A549 (cell line): Measurements from ENCODE around the gene ZNF576. TPM values are rescaled to one million over a fixed set of nuclear protein-coding genes. Genes with fewer than 3 reads are reported as not detected.

Experiments used
- ATAC-seq, 2 experiments: fragments of 200-7000 bp in 1 of 2; fragments of >200 bp in 1 of 2; cut with Nextera tagmentation in 1 of 2; cut with Tn5 transposase in 1 of 2; 3 replicates each; pipeline versions ENCODE4 v1.8.0 to v1.9.1; 2018 to 2020; ENCODE audit warnings: mild to moderate bottlenecking in 1 of 2, moderate library complexity in 1 of 2
- CTCF ChIA-PET: fragments of 300-600 bp; sonication (Branson Sonifier 250); formaldehyde crosslinking; extraction: SDS; loops from one replicate; lab custom pipeline; 2021; ENCODE audit warnings: antibody characterized with exemption, inconsistent platforms; lab: Yijun Ruan, JAX
- POLR2A ChIA-PET: fragments of 350-600 bp; formaldehyde crosslinking; extraction: SDS; loops from one replicate; lab custom pipeline; 2021; ENCODE audit warnings: antibody characterized with exemption, inconsistent platforms; lab: Yijun Ruan, JAX
- DNase-seq, 2 experiments: peaks; one replicate each; pipeline versions ENCODE4 v3.0.0 to v3.0.0-alpha.2; 2011 to 2016; ENCODE audit warnings: low read depth in 1 of 2, low spot score in 1 of 2
- FAIRE-seq: peaks from 2 replicates; lab custom pipeline; 2011; peaks lifted over from hg19 to GRCh38; lab: Jason Lieb, UNC
- H3K27ac ChIP-seq, 2 experiments: fragments of >200 bp; sonication (Bioruptor Twin); formaldehyde crosslinking; 3 replicates each; pipeline ENCODE4 v1.5.1; 2016 to 2017
- H3K4me1 ChIP-seq: fragments of >200 bp; sonication (Bioruptor Twin); formaldehyde crosslinking; 3 replicates; pipeline ENCODE4 v1.6.1; 2016
- H3K4me2 ChIP-seq: fragments of >200 bp; sonication (Bioruptor Twin); formaldehyde crosslinking; 3 replicates; pipeline ENCODE4 v1.6.1; 2016
- H3K4me3 ChIP-seq: fragments of >200 bp; sonication (Bioruptor Twin); formaldehyde crosslinking; 3 replicates; pipeline ENCODE4 v1.5.1; 2016
- H3K9me3 ChIP-seq: fragments of >200 bp; sonication (Bioruptor Twin); formaldehyde crosslinking; 3 replicates; pipeline ENCODE4 v1.6.1; 2016
- BHLHE40 ChIP-seq: IDR thresholded peaks from 2 replicates; pipeline ENCODE4 v1.6.1; 2012; ENCODE audit warnings: low read depth, low read length, inconsistent platforms
- CBX2 ChIP-seq: fragments of 200-600 bp; sonication (generic); IDR thresholded peaks from 2 replicates; pipeline ENCODE4 v1.6.1; 2016; ENCODE audit warnings: low read depth, mild to moderate bottlenecking, borderline replicate concordance
- CBX8 ChIP-seq: fragments of 200-600 bp; sonication (generic); IDR thresholded peaks from 2 replicates; pipeline ENCODE4 v1.6.1; 2016
- CHD4 ChIP-seq: fragments of 200-600 bp; sonication (generic); IDR thresholded peaks from 2 replicates; pipeline ENCODE4 v1.6.1; 2016; ENCODE audit warnings: antibody characterized with exemption, mild to moderate bottlenecking, borderline replicate concordance
- EHF ChIP-seq: fragments of 250-450 bp; sonication (Bioruptor Pico); IDR thresholded peaks from 2 replicates; pipeline ENCODE4 v1.5.0; 2020; ENCODE audit warnings: mild to moderate bottlenecking
- EHMT2 ChIP-seq: fragments of 200-600 bp; sonication (generic); IDR thresholded peaks from 2 replicates; pipeline ENCODE4 v1.6.1; 2016; ENCODE audit warnings: antibody characterized with exemption, low read depth, mild to moderate bottlenecking, moderate library complexity
- EP300 ChIP-seq, 2 experiments: fragments of >200 bp; sonication (Bioruptor Twin); formaldehyde crosslinking; IDR thresholded peaks; 2 replicates in 1 of 2; 3 replicates in 1 of 2; pipeline ENCODE4 v1.6.1; 2016 to 2017
- FOSB ChIP-seq: fragments of 250-450 bp; sonication (Bioruptor Pico); IDR thresholded peaks from 2 replicates; pipeline ENCODE4 v1.5.0; 2020; ENCODE audit warnings: mild to moderate bottlenecking, moderate library complexity
- FOSL2 ChIP-seq, 2 experiments: fragments of 450-650 bp in 1 of 2; fragments of >200 bp in 1 of 2; sonication (Bioruptor Twin) in 1 of 2; formaldehyde crosslinking; IDR thresholded peaks; 2 replicates each; pipeline versions ENCODE4 v1.5.0 to v1.6.1; 2016 to 2020; ENCODE audit warnings: mild to moderate bottlenecking in 1 of 2, moderate library complexity in 1 of 2
- GATA3 ChIP-seq: IDR thresholded peaks from 2 replicates; pipeline ENCODE4 v1.6.1; 2012; ENCODE audit warnings: borderline replicate concordance
- HOXA7 ChIP-seq: fragments of 250-450 bp; sonication (Bioruptor Pico); IDR thresholded peaks from 2 replicates; pipeline ENCODE4 v1.5.0; 2020; ENCODE audit warnings: mild to moderate bottlenecking, moderate library complexity
- HOXB13 ChIP-seq: fragments of 250-450 bp; sonication (Bioruptor Pico); IDR thresholded peaks from 2 replicates; pipeline ENCODE4 v1.5.0; 2020; ENCODE audit warnings: low read depth, mild to moderate bottlenecking, moderate library complexity
- KDM1A ChIP-seq: fragments of 200-600 bp; sonication (generic); IDR thresholded peaks from 2 replicates; pipeline ENCODE4 v1.6.1; 2016; ENCODE audit warnings: low read depth, mild to moderate bottlenecking
- KDM5A ChIP-seq: fragments of 200-600 bp; sonication (generic); IDR thresholded peaks from 2 replicates; pipeline ENCODE4 v1.6.1; 2016; ENCODE audit warnings: antibody characterized with exemption, mild to moderate bottlenecking
- MAFK ChIP-seq: fragments of 450-650 bp; IDR thresholded peaks from 2 replicates; pipeline ENCODE4 v1.6.1; 2014; ENCODE audit not compliant: partially characterized antibody
- MAZ ChIP-seq: fragments of 150-350 bp; IDR thresholded peaks from 2 replicates; pipeline ENCODE4 v1.6.1; 2014; ENCODE audit warnings: antibody characterized with exemption, low read depth, low read length, borderline replicate concordance
- MYC ChIP-seq: IDR thresholded peaks from 2 replicates; pipeline ENCODE4 v1.6.1; 2012; ENCODE audit warnings: mild to moderate bottlenecking, inconsistent platforms, low read length, improper control_type of control experiment, borderline replicate concordance
- NFE2L2 ChIP-seq: fragments of 150-350 bp; conservative IDR thresholded peaks from 2 replicates; pipeline ENCODE4 v1.6.1; 2014; ENCODE audit warnings: low read length
- POLR2A ChIP-seq: IDR thresholded peaks from 2 replicates; pipeline ENCODE4 v1.6.1; 2012; ENCODE audit warnings: mild to moderate bottlenecking, low read length
- POLR2AphosphoS2 ChIP-seq: conservative IDR thresholded peaks from 2 replicates; pipeline ENCODE4 v1.6.1; 2012; ENCODE audit warnings: low read length, improper control_type of control experiment, inconsistent platforms
- RFX5 ChIP-seq: fragments of 450-650 bp; IDR thresholded peaks from 2 replicates; pipeline ENCODE4 v1.7.1; 2014; ENCODE audit warnings: antibody characterized with exemption, mild to moderate bottlenecking, moderate library complexity
- ZC3H11A ChIP-seq: fragments of 450-650 bp; IDR thresholded peaks from 2 replicates; pipeline ENCODE4 v1.6.1; 2014; ENCODE audit warnings: antibody characterized with exemption, mild to moderate bottlenecking
- ZNF302 ChIP-seq: fragments of 250-450 bp; sonication (Bioruptor Pico); IDR thresholded peaks from 2 replicates; pipeline ENCODE4 v1.9.0; 2021; ENCODE audit warnings: inconsistent platforms, mild to moderate bottlenecking, moderate library complexity
- WGBS: methylation state at CpG from one replicate; pipeline ENCODE4 v1.1.6; 2017; ENCODE audit errors: missing lambda C conversion rate; 5-methylcytosine and 5-hydroxymethylcytosine counted together
- polyA plus RNA-seq, 4 experiments: library from polyadenylated mRNA; depleted of rRNA in 3 of 4; stranded (reverse); fragments of >200 nt; fragmentation: RNase III in 1 of 4; extraction: RNeasy Plus Mini Kit Qiagen cat#74134 plus additional on column Dnase treatment in 1 of 4; gene quantifications; 2 replicates in 3 of 4; 3 replicates in 1 of 4; pipeline ENCODE4 v1.2.3, GENCODE V29; 2011 to 2017
- TF ChIP-seq, protein P1 (sequence below): fragments of 250-450 bp; sonication (Bioruptor Pico); IDR thresholded peaks from 2 replicates; pipeline ENCODE4 v1.5.0; 2021; ENCODE audit warnings: mild to moderate bottlenecking, moderate library complexity, borderline replicate concordance
- TF ChIP-seq, protein P2 (sequence below): fragments of >200 bp; sonication (Bioruptor Twin); formaldehyde crosslinking; IDR thresholded peaks from 3 replicates; pipeline ENCODE4 v1.6.1; 2016
- TF ChIP-seq, protein P3 (sequence below): fragments of 150-350 bp; IDR thresholded peaks from 2 replicates; pipeline ENCODE4 v1.6.1; 2014; ENCODE audit warnings: low read depth, mild to moderate bottlenecking, low read length

Gene ZNF576
- polyA plus RNA-seq, 2 of the 4 experiments (the other 2 are of a cell fraction) = 10.6 to 16.5 TPM

GRCh38 chr19:43605875-43606568 lies 9.6 kb downstream of the ZNF576 start (continued):
- TF ChIP-seq, protein P1, sequence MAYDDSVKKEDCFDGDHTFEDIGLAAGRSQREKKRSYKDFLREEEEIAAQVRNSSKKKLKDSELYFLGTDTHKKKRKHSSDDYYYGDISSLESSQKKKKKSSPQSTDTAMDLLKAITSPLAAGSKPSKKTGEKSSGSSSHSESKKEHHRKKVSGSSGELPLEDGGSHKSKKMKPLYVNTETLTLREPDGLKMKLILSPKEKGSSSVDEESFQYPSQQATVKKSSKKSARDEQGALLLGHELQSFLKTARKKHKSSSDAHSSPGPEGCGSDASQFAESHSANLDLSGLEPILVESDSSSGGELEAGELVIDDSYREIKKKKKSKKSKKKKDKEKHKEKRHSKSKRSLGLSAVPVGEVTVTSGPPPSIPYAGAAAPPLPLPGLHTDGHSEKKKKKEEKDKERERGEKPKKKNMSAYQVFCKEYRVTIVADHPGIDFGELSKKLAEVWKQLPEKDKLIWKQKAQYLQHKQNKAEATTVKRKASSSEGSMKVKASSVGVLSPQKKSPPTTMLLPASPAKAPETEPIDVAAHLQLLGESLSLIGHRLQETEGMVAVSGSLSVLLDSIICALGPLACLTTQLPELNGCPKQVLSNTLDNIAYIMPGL (CRISPR knock-in tag) = no peak
- no peak for TF ChIP-seq CBX8
- TF ChIP-seq, all 56 proteins: peak for 0

GRCh38 chr19:43606569-43607229 lies 10.3 kb downstream of the ZNF576 start:
- FAIRE-seq = no peak
- Histone ChIP-seq H3K4me1 (peaks cover 6% of the 10 kb centered on the region; the same call in 2 of the 3 replicates), H3K4me2 (no peak overlapping the region), H3K4me3 (no peak overlapping the region), H3K9me3 (no peaks in the 10 kb centered on the region), H3K27ac (no peak overlapping the region)
- DNase-seq = no peak
- ChIA-PET POLR2A (interaction anchor here (0.8 to 1.2 kb wide), 2 partner anchors 32 to 148 kb away, joined by 3 read pairs; partner anchors contain the start of genes PINLYP, SMG9 and XRCC1), CTCF (interaction anchor here (0.6 to 3.7 kb wide), 6 partner anchors 10 to 784 kb away, joined by 3 to 15 read pairs (median 5); partner anchors contain the start of genes IRGQ, PLAUR and ZNF576)
- WGBS = 87% methylated on average over 7 of the region's 7 CpGs
- ATAC-seq = no peak
- TF ChIP-seq, protein P2, sequence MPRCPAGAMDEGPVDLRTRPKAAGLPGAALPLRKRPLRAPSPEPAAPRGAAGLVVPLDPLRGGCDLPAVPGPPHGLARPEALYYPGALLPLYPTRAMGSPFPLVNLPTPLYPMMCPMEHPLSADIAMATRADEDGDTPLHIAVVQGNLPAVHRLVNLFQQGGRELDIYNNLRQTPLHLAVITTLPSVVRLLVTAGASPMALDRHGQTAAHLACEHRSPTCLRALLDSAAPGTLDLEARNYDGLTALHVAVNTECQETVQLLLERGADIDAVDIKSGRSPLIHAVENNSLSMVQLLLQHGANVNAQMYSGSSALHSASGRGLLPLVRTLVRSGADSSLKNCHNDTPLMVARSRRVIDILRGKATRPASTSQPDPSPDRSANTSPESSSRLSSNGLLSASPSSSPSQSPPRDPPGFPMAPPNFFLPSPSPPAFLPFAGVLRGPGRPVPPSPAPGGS = no peak
- TF ChIP-seq FOSL2 (IDR thresholded peaks at IDR 0.05) (no peak), FOSL2 (CRISPR knock-in tag; IDR thresholded peaks at IDR 0.05) (no peak), EHMT2 (no peak), HOXB13 (CRISPR knock-in tag) (no peak)
- TF ChIP-seq, protein P3, sequence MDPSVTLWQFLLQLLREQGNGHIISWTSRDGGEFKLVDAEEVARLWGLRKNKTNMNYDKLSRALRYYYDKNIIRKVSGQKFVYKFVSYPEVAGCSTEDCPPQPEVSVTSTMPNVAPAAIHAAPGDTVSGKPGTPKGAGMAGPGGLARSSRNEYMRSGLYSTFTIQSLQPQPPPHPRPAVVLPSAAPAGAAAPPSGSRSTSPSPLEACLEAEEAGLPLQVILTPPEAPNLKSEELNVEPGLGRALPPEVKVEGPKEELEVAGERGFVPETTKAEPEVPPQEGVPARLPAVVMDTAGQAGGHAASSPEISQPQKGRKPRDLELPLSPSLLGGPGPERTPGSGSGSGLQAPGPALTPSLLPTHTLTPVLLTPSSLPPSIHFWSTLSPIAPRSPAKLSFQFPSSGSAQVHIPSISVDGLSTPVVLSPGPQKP = no peak

DNA sequence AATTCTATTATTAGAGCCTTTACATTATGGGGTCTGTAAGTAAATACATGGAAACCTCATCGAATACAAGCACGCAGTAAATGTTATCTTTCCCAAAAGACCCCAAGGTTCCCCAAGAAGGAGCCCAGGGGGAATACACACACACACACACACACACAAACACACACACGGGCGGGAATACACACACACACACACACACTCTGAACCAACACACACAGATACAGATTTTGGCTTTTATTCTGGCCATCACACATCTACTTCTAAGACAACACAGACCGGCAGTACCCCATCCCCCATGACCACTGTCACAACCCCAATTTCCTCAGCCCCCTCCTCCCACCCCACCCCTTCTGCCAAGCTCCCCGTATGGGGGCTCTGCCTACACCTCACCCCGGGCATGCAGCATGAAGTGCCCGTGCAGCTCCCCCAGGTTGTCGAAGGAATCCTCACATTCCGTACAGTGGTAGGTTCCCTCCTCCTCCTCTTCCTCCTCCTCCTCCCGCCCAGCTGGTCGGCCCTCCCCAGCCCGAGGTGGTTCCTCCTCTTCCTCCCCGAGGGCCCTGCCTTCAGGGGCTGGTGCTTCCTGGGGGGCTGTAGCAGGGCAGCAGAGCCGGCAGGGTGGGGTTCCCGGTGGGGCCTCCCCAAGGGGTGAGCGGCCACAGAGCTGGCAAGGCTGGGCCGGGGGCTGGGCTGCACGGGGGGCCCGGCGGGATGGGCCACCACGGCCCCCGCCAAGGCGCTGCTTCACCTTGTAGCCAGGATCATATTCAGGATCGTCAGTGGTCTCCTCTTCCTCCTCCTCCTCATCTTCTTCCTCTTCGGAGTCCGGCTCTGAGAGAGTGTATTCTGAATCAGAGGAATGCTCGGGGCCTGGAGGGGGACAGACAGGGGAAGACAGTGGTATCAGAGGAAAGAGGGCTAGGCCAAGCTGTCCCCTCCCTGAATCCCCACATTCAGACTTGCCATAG lies 11.1 kb downstream of the ZNF576 start:
- Histone ChIP-seq H3K4me1 (peaks cover 6% of the 10 kb centered on the region; the same call in 2 of the 3 replicates), H3K4me2 (no peak overlapping the region), H3K4me3 (no peak overlapping the region), H3K27ac (no peak overlapping the region), H3K9me3 (no peaks in the 10 kb centered on the region)
- ATAC-seq (no peak; a peak in 1 of 6 replicates), DNase-seq (no peak), FAIRE-seq (no peak)
- TF ChIP-seq BHLHE40 (no peak), FOSB (CRISPR knock-in tag) (no peak), CHD4 (no peak), KDM1A (no peak), FOSL2 (IDR thresholded peaks at IDR 0.05) (no peak), FOSL2 (CRISPR knock-in tag; IDR thresholded peaks at IDR 0.05) (no peak), EP300 (IDR thresholded peaks at IDR 0.05) (no peak), HOXA7 (CRISPR knock-in tag) (no peak), POLR2AphosphoS2 (no peak), ZC3H11A (no peak), POLR2A (no peak), RFX5 (no peak), MYC (no peak), KDM5A (no peak), ZNF302 (no peak), GATA3 (no peak), EHF (CRISPR knock-in tag) (no peak), CBX2 (no peak), NFE2L2 (no peak), MAFK (no peak), MAZ (no peak)
- ChIA-PET CTCF (interaction anchor here (0.8 to 3.7 kb wide), 5 partner anchors 8 to 138 kb away, joined by 3 to 15 read pairs (median 6); partner anchors contain the start of genes IRGQ, PLAUR and ZNF576), POLR2A (interaction anchor here (0.8 kb wide), 1 partner anchor 32 kb away, joined by 3 read pairs; the partner anchor contains the start of genes PINLYP and XRCC1)
- WGBS = 94% methylated on average over 22 of the region's 28 CpGs
